Measurements from ENCODE around the gene ACKR4. TPM values are rescaled to one million over a fixed set of nuclear protein-coding genes. Genes with fewer than 3 reads are reported as not detected.
A peak's percentile ranks its signal among the peaks of the same experiment; 100 is the strongest.
"Not testable (repeated sequence)": the region's sequence is repeated elsewhere in the genome, so short reads cannot be mapped to it uniquely, and the experiment has no call there.

The ACKR4 gene
- total RNA-seq, 1 donor, result under 0.01 TPM

DNA sequence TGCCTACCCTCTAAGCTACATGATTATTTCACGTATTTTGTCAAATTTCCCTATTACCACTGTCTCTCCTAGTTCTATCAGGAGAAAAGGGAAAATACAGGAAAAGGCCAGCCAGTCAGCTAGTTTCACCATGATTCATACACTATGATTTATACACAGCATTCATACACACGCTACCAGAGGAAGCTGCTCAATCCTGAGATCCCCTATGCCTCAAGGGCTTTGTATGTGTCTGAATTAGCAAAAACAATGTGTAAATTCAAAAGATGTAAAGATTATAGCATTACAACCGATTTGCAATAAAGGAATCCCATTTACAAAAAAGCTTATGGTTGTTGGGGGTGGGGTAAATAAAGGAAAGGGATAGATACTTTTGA lies 3.1 kb upstream of the ACKR4 start:
- DNase-seq (ENCODE audit: low read depth in 2 of 3, low spot score in 2 of 3), result no peak

DNA sequence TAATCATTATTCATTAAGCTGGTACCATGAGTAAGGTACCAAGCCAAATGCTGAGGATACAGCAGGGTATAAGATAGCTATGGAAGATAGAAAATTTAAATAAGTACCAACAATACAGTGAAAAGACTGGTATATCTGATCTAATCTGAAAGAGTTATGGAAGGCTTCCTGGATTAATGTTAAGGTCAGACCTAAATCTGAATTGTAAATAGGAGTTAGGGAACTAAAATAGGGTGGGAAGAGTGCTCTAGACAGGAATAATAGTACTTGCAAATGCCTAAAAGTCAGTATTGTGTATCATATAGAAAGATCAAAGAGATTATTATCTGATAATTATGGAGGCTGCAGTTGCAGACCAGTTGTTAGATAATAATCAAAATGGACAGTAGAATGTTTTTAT lies 2.6 kb upstream of the ACKR4 start:
- no peak for DNase-seq (ENCODE audit: low read depth in 2 of 3, low spot score in 2 of 3)

DNA sequence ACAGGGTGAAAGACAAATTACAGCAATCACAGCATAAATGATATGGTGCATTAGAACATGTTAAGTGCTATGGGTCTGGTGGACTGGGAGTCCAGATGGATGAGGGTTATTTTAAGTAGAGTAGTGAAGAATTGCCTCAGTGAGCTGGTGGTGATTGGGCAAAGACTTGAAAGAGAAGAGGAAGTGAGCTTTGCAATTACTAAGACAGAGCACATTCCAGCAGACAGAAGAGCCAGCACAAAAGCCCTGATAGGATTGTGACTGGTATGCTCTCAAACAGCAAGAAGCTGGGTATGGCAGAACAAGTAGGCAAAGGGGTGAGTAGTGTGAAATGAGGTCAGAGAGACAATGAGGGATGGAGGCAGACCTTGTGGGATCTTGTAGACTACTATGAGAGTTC lies 2.1 kb upstream of the ACKR4 start:
- DNase-seq (ENCODE audit: low read depth in 2 of 3, low spot score in 2 of 3), result no peak

DNA sequence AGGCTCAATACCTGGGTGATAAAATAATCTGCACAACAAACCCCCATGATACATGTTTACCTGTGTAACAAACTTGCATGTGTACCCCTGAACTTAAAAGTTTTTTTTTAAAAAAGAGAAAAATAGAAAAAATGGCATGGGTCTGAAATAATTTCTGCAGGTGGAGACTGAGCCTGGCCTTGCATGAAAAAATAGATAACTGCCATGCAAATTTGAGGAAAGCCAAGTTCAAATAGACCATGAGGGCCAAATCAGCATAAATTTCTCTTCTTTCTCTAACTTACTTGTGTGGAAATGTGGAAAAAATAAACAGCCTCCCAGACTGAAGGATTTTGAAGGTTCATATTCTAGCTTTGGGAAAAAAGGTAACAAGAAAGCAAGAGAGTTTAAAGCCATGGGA lies 744 bp upstream of the ACKR4 start:
- no peak for DNase-seq (ENCODE audit: low read depth in 2 of 3, low spot score in 2 of 3)

DNA sequence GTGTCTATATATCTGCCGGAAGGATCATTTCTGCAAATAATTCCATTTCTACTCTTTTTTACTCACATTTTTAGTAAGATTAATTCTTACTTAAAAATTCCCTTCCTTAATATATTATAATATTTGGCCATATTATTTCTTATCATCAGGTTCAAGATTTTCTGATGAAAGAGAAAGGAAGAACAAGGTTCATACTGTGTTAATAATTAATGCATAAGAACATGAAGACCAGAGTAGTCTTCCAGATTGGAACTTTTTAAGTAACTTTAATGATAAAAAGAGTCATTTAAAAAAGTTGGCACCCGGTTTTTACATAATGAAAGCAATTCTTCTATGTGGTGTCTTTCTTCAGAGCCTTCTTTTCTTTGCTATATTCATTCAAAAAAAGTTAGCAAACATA lies 590 bp downstream of the ACKR4 start:
- DNase-seq (ENCODE audit: low read depth in 2 of 3, low spot score in 2 of 3), result no peak

DNA sequence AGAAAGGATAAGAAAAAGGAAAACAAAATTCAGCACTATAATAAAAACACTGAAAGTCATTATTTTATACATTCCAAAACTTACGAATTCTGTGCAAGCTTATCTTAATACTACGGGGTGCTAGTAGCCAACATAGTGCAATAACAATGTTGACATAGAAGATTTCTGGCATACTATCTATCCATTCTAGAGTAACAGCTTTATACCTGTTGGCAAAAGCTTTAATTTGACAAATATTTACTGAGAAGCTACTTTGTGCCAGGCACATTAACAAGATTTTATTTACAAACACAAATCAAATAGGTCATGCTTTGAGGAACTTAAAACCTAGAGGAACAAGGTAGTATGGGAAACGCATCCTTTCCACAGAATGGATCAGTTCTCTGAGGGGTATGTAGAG lies 1.1 kb downstream of the ACKR4 start:
- DNase-seq (ENCODE audit: low read depth in 2 of 3, low spot score in 2 of 3), result no peak

DNA sequence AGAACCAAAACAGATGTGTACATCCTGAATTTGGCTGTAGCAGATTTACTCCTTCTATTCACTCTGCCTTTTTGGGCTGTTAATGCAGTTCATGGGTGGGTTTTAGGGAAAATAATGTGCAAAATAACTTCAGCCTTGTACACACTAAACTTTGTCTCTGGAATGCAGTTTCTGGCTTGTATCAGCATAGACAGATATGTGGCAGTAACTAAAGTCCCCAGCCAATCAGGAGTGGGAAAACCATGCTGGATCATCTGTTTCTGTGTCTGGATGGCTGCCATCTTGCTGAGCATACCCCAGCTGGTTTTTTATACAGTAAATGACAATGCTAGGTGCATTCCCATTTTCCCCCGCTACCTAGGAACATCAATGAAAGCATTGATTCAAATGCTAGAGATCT lies 3.5 kb downstream of the ACKR4 start:
- DNase-seq (ENCODE audit: low read depth in 2 of 3, low spot score in 2 of 3), result not testable (repeated sequence)

DNA sequence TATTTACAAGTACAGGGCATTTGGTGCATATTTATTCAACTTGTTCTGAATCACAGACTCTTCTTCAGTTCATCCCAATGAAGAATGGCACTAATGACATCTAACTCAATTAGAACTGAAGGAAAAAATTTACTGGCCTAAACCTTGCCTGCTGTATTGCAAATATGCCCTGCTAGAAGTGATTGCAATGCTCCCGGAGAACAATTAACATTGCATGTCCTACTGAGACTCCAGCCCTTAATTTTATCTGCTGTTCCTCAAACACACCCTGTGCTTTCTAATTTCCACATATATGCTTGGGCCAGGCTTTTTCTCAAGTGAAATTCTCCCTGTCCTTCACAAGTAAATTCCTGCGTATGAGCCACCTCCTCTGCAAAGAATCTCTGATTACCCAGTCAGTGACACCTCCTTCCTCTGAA lies 8.3 kb downstream of the ACKR4 start:
- DNase-seq (ENCODE audit: low read depth in 2 of 3, low spot score in 2 of 3), result no peak

DNA sequence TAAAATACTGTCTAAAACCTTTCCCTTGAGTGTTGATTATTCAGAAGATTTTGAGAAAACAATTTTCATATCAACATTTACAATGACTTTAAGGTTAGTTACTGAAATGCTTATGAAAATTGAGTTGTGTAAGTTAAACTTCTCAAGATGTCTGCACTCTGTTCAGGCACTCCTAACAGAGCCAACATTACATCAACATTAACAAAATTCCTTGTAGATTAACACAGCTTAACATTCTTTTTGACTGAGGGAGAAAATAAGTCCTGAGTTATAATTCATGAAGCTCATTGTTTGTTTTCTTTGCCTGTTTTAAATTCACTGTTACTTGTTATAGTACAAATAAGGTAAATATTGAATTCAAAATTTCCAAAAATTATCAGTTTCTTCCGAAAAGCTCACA lies 9.0 kb downstream of the ACKR4 start:
- DNase-seq (ENCODE audit: low read depth in 2 of 3, low spot score in 2 of 3), result no peak

DNA sequence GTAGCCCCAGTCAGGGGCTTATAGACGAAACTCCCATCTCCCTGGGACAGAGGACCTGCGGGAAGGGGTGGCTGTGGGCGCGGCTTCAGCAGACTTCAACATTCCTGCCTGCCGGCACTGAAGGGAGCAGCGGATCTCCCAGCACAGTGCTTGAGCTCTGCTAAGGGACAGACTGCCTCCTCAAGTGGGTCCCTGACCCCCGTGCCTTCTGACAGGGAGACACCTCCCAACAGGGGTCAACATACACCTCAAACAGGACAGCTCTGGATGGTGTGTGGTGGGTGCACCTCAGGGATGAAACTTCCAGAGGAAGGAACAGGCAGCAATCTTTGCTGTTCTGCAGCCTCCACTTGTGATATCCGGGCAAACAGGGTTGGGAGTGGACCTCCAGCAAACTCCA lies 9.6 kb downstream of the ACKR4 start:
- DNase-seq (ENCODE audit: low read depth in 2 of 3, low spot score in 2 of 3), result not testable (repeated sequence)

DNA sequence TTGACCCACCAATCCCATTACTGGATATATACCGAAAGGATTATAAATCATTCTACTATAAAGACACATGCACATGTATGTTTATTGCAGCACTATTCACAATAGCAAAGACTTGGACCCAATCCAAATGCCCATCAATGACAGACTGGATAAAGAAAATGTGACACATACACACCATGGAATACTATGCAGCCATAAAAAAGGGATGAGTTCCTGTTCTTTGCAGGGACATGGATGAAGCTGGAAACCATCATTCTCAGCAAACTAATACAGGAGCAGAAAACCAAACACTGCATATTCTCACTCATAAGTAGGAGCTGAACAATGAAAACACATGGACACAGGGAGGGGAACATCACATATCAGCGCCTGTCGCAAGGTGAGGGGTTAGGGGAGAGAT lies 18.2 kb downstream of the ACKR4 start:
- not testable (repeated sequence) for DNase-seq (ENCODE audit: low read depth in 2 of 3, low spot score in 2 of 3)

DNA sequence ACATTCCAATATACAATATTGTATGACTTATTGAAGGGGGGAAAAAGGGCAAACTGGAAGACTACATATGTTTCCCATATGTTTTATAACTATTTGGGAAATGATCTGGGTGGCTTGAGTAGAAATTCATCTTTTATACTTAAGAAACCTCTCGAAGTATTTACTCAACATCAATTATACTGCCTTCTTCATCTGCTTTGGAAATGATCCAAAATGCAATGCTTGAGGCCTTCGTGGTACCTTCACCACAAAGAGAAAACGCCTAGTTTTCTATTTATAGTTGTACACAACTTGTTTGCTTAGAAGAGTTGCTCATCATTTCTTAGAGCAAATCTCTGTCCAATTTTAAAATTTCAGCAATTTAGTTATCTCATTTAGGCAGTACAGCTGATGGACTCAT lies 18.8 kb downstream of the ACKR4 start:
- no peak for DNase-seq (ENCODE audit: low read depth in 2 of 3, low spot score in 2 of 3)

DNA sequence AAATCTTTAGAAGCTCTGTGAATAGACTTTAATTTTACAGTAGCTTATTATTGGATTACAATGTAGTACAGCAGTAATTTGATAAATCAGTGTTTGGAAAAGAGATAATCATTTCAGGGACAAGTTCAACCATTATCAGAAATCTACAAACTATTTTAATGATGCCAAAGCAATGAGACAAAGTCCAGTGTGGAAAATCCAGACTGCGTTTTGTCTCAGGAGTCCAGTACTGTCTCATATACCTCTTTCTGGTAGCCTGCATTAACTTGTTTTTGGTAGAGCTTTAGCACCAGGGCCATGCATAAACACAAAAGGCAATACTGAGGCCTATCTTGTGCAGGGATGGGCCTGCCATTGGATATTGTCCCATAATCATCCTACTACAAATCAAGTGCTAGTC lies 19.7 kb downstream of the ACKR4 start:
- DNase-seq (ENCODE audit: low read depth in 2 of 3, low spot score in 2 of 3), result no peak

DNA sequence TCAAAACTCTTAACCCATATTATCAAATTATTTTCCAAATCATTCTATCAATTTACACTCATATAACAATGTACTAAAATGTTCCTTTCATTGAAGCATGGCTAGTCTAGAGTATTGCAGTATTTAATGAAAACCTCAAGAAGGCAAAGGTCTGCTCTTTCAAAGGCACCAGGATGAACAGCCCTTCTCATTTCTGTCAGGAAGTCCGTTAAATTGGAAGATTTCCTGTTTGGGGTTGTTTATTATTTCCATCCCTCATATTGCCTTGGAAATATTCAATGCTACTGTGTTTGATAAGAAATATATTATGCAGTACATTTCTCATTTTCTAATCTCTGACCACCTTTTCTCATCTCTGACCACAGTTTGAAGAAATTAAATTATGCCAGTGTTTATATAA lies 25.1 kb downstream of the ACKR4 start:
- no peak for DNase-seq (ENCODE audit: low read depth in 2 of 3, low spot score in 2 of 3)

DNA sequence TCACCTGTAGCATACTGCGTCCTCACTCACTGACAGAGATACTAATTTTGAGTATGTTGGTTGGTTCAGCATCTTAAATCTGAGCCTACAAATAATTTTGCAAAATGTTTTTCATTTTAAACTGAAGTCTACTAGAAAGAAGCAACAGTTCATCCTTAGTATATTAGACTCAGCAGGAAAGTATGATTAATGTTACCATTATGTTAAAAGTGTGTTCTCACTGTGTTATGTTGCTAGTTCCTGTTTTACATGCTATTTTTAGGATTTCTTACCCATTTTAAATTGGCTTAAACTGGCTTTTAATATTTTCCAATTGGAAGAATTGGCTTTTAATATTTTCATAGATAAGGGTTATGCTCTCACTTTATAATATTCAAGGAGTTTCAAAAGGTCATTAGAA lies 25.7 kb downstream of the ACKR4 start:
- DNase-seq (ENCODE audit: low read depth in 2 of 3, low spot score in 2 of 3), result peak in 1 of 3 donors; percentile 10

DNA sequence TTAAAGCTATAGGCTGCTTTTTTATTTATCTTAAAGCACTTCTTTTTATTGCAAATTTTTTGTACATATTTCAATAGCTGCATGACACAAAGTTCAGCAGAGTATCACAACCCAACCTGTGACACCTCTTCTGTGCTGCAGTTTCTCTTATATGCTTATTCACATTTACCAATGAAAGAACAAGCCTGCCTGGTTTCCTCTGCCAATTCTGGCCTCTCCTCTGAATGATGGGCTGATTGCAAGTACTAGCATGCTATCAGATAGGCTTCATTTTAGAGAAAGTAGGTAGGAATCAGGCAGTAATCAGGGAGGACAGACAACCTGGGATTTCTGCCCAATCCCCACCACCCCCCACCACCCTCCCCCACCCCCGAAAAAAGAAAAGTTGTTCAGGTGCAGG lies 26.6 kb downstream of the ACKR4 start:
- no peak for DNase-seq (ENCODE audit: low read depth in 2 of 3, low spot score in 2 of 3)

DNA sequence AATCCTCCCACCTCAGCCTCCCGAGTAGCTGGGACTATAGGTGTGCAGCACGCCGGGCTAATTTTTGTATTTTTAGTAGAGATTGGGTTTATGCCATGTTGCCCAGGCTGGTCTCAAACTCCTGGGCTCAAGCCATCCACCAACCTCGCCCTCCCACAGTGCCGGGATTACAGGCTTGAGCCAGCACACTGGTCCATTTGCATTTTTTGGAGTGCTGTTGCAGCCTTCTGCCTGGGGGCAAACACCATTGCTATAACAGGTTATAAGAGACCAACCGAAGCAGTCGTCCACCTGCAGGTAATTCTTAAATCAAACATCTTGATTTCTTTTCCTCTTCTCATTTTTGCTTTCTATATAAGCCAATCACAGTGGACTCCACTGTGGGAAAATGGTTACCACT lies 27.7 kb downstream of the ACKR4 start:
- no peak for DNase-seq (ENCODE audit: low read depth in 2 of 3, low spot score in 2 of 3)

DNA sequence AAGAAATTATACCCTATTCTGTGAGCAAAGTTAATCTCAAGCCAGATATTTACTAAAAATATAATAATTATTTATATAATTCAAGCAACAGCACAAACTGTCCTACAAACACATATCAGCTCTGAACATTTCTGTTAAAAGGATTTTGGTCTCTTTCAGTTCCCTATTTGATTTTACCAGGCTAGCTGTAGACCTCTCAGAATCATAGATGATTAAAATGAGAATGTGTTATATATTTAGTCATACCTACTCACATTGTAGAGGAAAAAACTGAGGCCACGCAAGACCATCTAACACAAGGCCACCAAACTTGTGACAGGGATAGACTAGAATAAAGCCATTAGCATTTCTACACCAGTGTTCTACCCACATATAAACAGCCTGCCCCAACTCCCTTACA lies 28.5 kb downstream of the ACKR4 start:
- no peak for DNase-seq (ENCODE audit: low read depth in 2 of 3, low spot score in 2 of 3)

DNA sequence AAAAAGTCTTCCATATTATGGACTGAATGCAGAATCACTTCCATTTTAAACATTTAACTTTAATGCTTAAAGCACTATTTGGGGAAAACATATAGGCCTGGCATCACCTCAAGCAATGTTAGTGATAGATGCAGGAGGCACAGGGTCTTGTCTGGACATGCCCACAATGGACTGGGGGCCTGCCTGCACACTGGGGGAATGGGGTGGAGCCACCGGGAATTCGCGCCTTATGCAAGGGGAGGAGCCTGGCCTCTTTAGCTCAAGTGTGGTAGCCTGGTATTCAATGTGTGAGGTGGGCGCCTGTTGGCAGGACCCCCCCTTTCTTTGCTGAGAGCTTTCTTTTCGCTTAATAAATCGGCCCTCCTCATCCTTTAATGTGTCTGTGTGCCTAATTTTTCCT lies 29.9 kb downstream of the ACKR4 start:
- no peak for DNase-seq (ENCODE audit: low read depth in 2 of 3, low spot score in 2 of 3)

DNA sequence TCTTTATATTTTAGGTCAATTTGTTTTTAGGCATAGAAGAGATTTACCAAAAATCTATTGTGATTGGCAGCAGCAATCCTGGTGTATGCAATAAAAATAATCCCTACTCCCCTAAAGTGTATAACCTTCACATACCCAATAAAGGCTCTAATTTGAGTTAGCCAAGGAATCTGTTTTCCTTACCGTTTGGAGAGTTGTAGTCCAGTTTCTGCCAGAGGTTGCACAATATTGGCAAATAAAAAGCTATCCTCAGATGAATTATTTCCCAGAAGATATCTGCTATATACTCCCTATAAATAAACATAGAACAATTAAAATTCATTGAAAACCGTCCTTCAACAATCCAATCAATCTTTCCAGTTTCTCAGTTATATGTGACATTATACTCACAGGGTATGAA lies 31.1 kb downstream of the ACKR4 start:
- no peak for DNase-seq (ENCODE audit: low read depth in 2 of 3, low spot score in 2 of 3)

DNA sequence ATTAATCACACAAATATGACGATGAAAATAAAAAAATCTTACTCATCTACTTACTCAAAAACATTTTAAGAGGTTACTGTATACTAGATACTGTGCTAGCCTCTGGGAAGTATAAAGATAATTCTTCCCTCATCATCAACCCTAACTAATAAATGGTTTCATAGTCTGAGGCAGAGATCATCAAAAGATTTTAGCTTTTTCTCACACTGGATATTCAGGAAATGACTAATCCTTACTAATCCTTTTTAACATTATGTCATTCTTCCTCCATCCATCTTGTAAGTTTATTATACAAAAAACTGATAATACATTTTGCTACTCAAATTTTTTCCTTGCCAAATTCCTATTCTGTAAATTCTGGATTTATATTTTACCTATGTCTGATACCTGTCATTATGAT lies 32.9 kb downstream of the ACKR4 start:
- DNase-seq (ENCODE audit: low read depth in 2 of 3, low spot score in 2 of 3), result no peak

DNA sequence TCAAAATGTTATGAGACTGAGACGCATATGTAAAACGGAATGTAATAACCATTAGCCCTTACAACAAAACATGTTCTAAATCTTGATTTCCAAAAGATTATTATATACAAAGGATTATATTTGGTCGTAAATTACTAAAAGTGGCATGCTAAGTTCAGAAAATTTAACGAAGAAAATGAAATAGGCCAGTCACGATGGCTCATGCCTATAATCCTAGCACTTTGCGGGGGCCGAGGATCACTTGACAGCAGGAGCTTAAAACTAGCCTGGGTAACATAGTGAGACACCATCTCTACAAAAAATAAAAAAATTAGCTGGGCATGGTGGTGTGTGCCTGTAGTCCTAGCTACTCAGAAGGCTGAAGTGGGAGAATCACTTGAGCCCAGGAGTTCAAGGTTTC lies 33.5 kb downstream of the ACKR4 start:
- no peak for DNase-seq (ENCODE audit: low read depth in 2 of 3, low spot score in 2 of 3)

DNA sequence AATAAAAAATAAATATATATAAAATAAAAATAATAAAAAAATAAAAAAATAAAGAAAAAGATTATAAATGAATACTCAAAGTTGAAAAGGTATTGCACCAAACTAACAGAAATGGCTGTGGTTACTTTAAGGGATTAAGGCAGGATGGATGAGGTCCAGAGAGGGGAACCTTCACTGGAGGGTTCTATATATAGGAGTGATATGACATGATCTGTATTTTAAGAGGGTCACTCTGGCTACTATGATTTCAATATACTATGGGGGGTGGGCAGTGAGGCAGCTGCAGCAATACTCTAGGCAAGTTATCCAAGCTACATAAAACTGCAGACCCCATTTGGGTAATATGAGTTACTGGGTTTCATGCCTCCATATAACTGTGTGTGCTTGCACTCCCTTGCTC lies 38.0 kb downstream of the ACKR4 start:
- no peak for DNase-seq (ENCODE audit: low read depth in 2 of 3, low spot score in 2 of 3)

DNA sequence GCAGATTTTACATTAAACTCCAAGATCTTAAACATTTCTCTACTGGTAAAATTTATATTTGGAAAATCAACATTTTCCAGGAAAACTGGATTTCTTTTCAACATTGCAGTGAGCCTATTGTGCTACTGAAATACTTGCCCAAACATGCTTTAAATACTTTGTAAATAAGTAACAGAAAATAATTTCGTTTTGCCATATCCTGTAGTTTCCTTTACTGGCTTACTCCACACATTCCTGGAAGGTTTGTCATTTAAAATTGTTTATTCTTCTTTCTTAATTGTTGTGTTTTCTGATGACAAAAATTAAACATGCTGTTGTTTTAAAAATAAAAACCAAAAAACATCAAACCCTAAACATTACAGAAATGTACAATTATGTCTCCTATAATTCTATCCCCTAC lies 40.5 kb downstream of the ACKR4 start:
- no peak for DNase-seq (ENCODE audit: low read depth in 2 of 3, low spot score in 2 of 3)

All from hematopoietic multipotent progenitor cell (in vitro differentiated cells).